SK-N-SH (cell line): Measurements from ENCODE around the gene ELOVL6. TPM values are rescaled to one million over a fixed set of nuclear protein-coding genes. Genes with fewer than 3 reads are reported as not detected.

ENCODE experiments used
- CTCF ChIA-PET: fragments of 300-600, 350-600 bp; formaldehyde crosslinking; extraction: SDS; loops from one replicate; lab custom pipeline; 2021; lab: Yijun Ruan, JAX
- POLR2A ChIA-PET: fragments of 350-600 bp; sonication (Branson Sonifier 250); formaldehyde crosslinking; extraction: SDS; loops from one replicate; lab custom pipeline; 2020; ENCODE audit warnings: antibody characterized with exemption, inconsistent platforms; lab: Yijun Ruan, JAX
- DNase-seq: peaks from one replicate; pipeline ENCODE4 v3.0.0; 2012
- H2AFZ ChIP-seq: fragments of 200-600 bp; sonication (generic); 2 replicates; pipeline ENCODE4 v1.8.1; 2016; ENCODE audit warnings: antibody characterized with exemption, mild to moderate bottlenecking, low read depth
- H3F3A ChIP-seq: fragments of 200-600 bp; sonication (generic); replicated peaks from 2 replicates; pipeline ENCODE3; 2016; ENCODE audit warnings: antibody characterized with exemption, mild to moderate bottlenecking; ENCODE audit not compliant: insufficient read depth
- H3K27ac ChIP-seq, 2 experiments: fragments of 200-500 bp in 1 of 2; fragments of 200-600 bp in 1 of 2; sonication (Bioruptor generic) in 1 of 2; sonication (generic), shearing (Covaris generic) in 1 of 2; 2 replicates each; pipeline versions ENCODE4 v1.5.1 to v1.6.1; 2014 to 2016; ENCODE audit warnings: low read depth in 2 of 2, inconsistent platforms in 1 of 2, low read length in 1 of 2, mild to moderate bottlenecking in 1 of 2, mixed read lengths in 1 of 2
- H3K27me3 ChIP-seq: fragments of 200-600 bp; sonication (generic), shearing (Covaris generic); 2 replicates; pipeline ENCODE4 v1.6.1; 2016; ENCODE audit warnings: mixed run types; ENCODE audit not compliant: insufficient read depth
- H3K36me3 ChIP-seq, 2 experiments: fragments of 200-500 bp in 1 of 2; fragments of 200-600 bp in 1 of 2; sonication (Bioruptor generic) in 1 of 2; sonication (generic) in 1 of 2; replicated peaks in 1 of 2; 2 replicates each; pipeline versions ENCODE3 to v1.5.1; 2014 to 2016; ENCODE audit warnings: low read length in 1 of 2, mild to moderate bottlenecking in 1 of 2; ENCODE audit not compliant: insufficient read depth in 2 of 2, control insufficient read depth in 1 of 2
- H3K4me1 ChIP-seq, 2 experiments: fragments of 200-500 bp in 1 of 2; fragments of 200-600 bp in 1 of 2; sonication (Bioruptor generic) in 1 of 2; sonication (generic), shearing (Covaris generic) in 1 of 2; 2 replicates each; pipeline versions ENCODE4 v1.5.1 to v1.6.1; 2014 to 2016; ENCODE audit warnings: low read depth in 1 of 2, low read length in 1 of 2, mixed run types in 1 of 2; ENCODE audit not compliant: insufficient read depth in 2 of 2, control insufficient read depth in 1 of 2
- H3K4me2 ChIP-seq: fragments of 200-600 bp; sonication (generic), shearing (Covaris generic); 2 replicates; pipeline ENCODE4 v1.6.1; 2017; ENCODE audit warnings: mixed run types
- H3K4me3 ChIP-seq, 2 experiments: fragments of 200-500 bp in 1 of 2; fragments of 200-600 bp in 1 of 2; sonication (Bioruptor generic) in 1 of 2; sonication (generic), shearing (Covaris generic) in 1 of 2; 2 replicates each; pipeline versions ENCODE4 v1.5.1 to v1.8.1; 2014 to 2016; ENCODE audit warnings: low read depth in 2 of 2, inconsistent platforms in 1 of 2, low read length in 1 of 2, mild to moderate bottlenecking in 1 of 2, mixed read lengths in 1 of 2, moderate library complexity in 1 of 2
- H3K79me2 ChIP-seq: fragments of 200-600 bp; sonication (generic); 2 replicates; pipeline ENCODE4 v1.8.1; 2017; ENCODE audit warnings: mild to moderate bottlenecking; ENCODE audit not compliant: insufficient read depth
- H3K9ac ChIP-seq: fragments of 200-600 bp; sonication (generic); 2 replicates; pipeline ENCODE4 v1.6.1; 2017; ENCODE audit warnings: mixed run types
- H3K9me2 ChIP-seq: fragments of 200-600 bp; sonication (generic); 2 replicates; pipeline ENCODE4 v1.6.1; 2017; ENCODE audit warnings: mixed run types
- H3K9me3 ChIP-seq: fragments of 200-600 bp; sonication (generic); 2 replicates; pipeline ENCODE4 v1.6.1; 2017; ENCODE audit warnings: mixed run types, mild to moderate bottlenecking, moderate library complexity
- H4K20me1 ChIP-seq: fragments of 200-600 bp; sonication (generic); 2 replicates; pipeline ENCODE4 v1.6.1; 2017; ENCODE audit warnings: mild to moderate bottlenecking, mixed run types; ENCODE audit not compliant: insufficient read depth
- CHD2 ChIP-seq: fragments of 150-350 bp; IDR thresholded peaks from 2 replicates; pipeline ENCODE4 v1.6.1; 2018; ENCODE audit warnings: low read length; ENCODE audit not compliant: partially characterized antibody
- ELF1 ChIP-seq: IDR thresholded peaks from 2 replicates; pipeline ENCODE4 v1.4.0; 2012
- EZH2phosphoT487 ChIP-seq: fragments of 200-600 bp; sonication (generic); IDR thresholded peaks from 2 replicates; pipeline ENCODE4 v1.6.1; 2017; ENCODE audit warnings: low read depth, mixed run types, mild to moderate bottlenecking, antibody characterized with exemption, moderate library complexity, borderline replicate concordance
- FOSL2 ChIP-seq: IDR thresholded peaks from 2 replicates; pipeline ENCODE4 v1.4.0; 2012; ENCODE audit warnings: low read depth, mild to moderate bottlenecking, moderate library complexity, borderline replicate concordance
- FOXJ3 ChIP-seq: sonication (generic); formaldehyde crosslinking; IDR thresholded peaks from 2 replicates; pipeline ENCODE4 v1.5.1; 2020; ENCODE audit warnings: mild to moderate bottlenecking, missing genetic modification reagents
- FOXM1 ChIP-seq: IDR thresholded peaks from 2 replicates; pipeline ENCODE4 v1.4.0; 2012; ENCODE audit warnings: low read depth, mild to moderate bottlenecking
- GABPA ChIP-seq: IDR thresholded peaks from 2 replicates; pipeline ENCODE4 v1.4.0; 2012; ENCODE audit warnings: low read depth, mild to moderate bottlenecking
- GATA2 ChIP-seq: sonication (generic); formaldehyde crosslinking; IDR thresholded peaks from 2 replicates; pipeline ENCODE4 v1.5.0; 2020; ENCODE audit warnings: mild to moderate bottlenecking, missing genetic modification reagents
- MAX ChIP-seq: IDR thresholded peaks from 2 replicates; pipeline ENCODE4 v1.4.0; 2012; ENCODE audit warnings: low read depth
- MXI1 ChIP-seq: IDR thresholded peaks from 2 replicates; pipeline ENCODE4 v1.6.1; 2012; ENCODE audit warnings: mild to moderate bottlenecking, low read depth, low read length, improper control_type of control experiment
- NFIC ChIP-seq: IDR thresholded peaks from 2 replicates; pipeline ENCODE4 v1.4.0; 2012; ENCODE audit warnings: borderline replicate concordance
- NRF1 ChIP-seq: IDR thresholded peaks from 2 replicates; pipeline ENCODE4 v1.6.1; 2012; ENCODE audit warnings: low read depth, mild to moderate bottlenecking, low read length
- PBX3 ChIP-seq: IDR thresholded peaks from 2 replicates; pipeline ENCODE4; 2012
- POLR2AphosphoS5 ChIP-seq: IDR thresholded peaks from 2 replicates; pipeline ENCODE4 v1.6.1; 2012; ENCODE audit warnings: low read depth, low read length
- RAD21 ChIP-seq: IDR thresholded peaks from 2 replicates; pipeline ENCODE4 v1.6.1; 2012; ENCODE audit warnings: mild to moderate bottlenecking, low read length
- RCOR1 ChIP-seq: fragments of 150-350 bp; IDR thresholded peaks from 2 replicates; pipeline ENCODE4 v1.6.1; 2017; ENCODE audit warnings: antibody characterized with exemption, low read length
- RFX5 ChIP-seq: IDR thresholded peaks from 2 replicates; pipeline ENCODE4 v1.6.1; 2012; ENCODE audit warnings: mild to moderate bottlenecking, improper control_type of control experiment, low read length
- RXRA ChIP-seq: IDR thresholded peaks from 2 replicates; pipeline ENCODE4 v1.4.0; 2012; ENCODE audit warnings: low read depth, mild to moderate bottlenecking, borderline replicate concordance
- TEAD4 ChIP-seq: IDR thresholded peaks from 2 replicates; pipeline ENCODE4 v1.4.0; 2012; ENCODE audit warnings: mild to moderate bottlenecking, borderline replicate concordance; ENCODE audit not compliant: insufficient read depth
- YY1 ChIP-seq: IDR thresholded peaks from 2 replicates; pipeline ENCODE4 v1.4.0; 2012; ENCODE audit warnings: low read depth, mild to moderate bottlenecking
- ZBTB33 ChIP-seq: IDR thresholded peaks from 2 replicates; pipeline ENCODE4 v1.4.0; 2012; ENCODE audit warnings: low read depth, borderline replicate concordance
- WGBS: methylation state at CpG from one replicate; pipeline ENCODE4 v1.1.6; 2017; ENCODE audit warnings: low lambda C conversion rate; 5-methylcytosine and 5-hydroxymethylcytosine counted together
- polyA plus RNA-seq, 3 experiments: library from polyadenylated mRNA; depleted of rRNA; stranded (reverse); fragments of >200 nt; gene quantifications; 2 replicates each; pipeline ENCODE4 v1.2.3, GENCODE V29; 2012
- TF ChIP-seq, protein P1 (sequence below): fragments of 150-350 bp; IDR thresholded peaks from 2 replicates; pipeline ENCODE4 v1.6.1; 2017; ENCODE audit warnings: antibody characterized with exemption, low read length, low read depth, borderline replicate concordance
- TF ChIP-seq, protein P2 (sequence below): fragments of 200-600 bp; sonication (generic); IDR thresholded peaks from 2 replicates; pipeline ENCODE4 v1.6.1; 2017; ENCODE audit warnings: antibody characterized with exemption, mild to moderate bottlenecking, moderate library complexity

The ELOVL6 gene
- polyA plus RNA-seq, 1 of the 3 experiments (the other 2 are of a cell fraction) = 9.0 TPM

GRCh38 chr4:110032603-110033002 is 165.8 kb downstream of the ELOVL6 start:
- Histone ChIP-seq H3K36me3 (no peaks in the 10 kb centered on the region), H3K27me3 (no peaks in the 10 kb centered on the region), H3K4me2 (no peak overlapping the region), H3K4me3 (no peak overlapping the region), H2AFZ (no peak overlapping the region), H3K9me3 (no peaks in the 10 kb centered on the region), H3K4me1 (no peaks in the 10 kb centered on the region; a peak in 1 of 4 replicates), H3K79me2 (no peaks in the 10 kb centered on the region), H3F3A (no peaks in the 10 kb centered on the region), H3K9me2 (no peaks in the 10 kb centered on the region), H3K9ac (no peak overlapping the region), H4K20me1 (no peaks in the 10 kb centered on the region), H3K27ac (no peak overlapping the region)
- TF ChIP-seq RXRA (no peak), FOXJ3 (CRISPR knock-in tag) (no peak), ELF1 (no peak), RAD21 (no peak), MAX (no peak), PBX3 (no peak), FOSL2 (no peak)
- TF ChIP-seq, protein P1, sequence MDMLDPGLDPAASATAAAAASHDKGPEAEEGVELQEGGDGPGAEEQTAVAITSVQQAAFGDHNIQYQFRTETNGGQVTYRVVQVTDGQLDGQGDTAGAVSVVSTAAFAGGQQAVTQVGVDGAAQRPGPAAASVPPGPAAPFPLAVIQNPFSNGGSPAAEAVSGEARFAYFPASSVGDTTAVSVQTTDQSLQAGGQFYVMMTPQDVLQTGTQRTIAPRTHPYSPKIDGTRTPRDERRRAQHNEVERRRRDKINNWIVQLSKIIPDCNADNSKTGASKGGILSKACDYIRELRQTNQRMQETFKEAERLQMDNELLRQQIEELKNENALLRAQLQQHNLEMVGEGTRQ = no peak
- CTCF ChIA-PET = interaction anchor here (0.6 to 1.5 kb wide), 2 partner anchors 27 to 929 kb away, joined by 3 read pairs; no protein-coding TSS in a partner anchor
- POLR2A ChIA-PET = no interaction called here
- 81% methylated on average over 7 of the region's 7 CpGs for WGBS
- no peak for DNase-seq

- Histone ChIP-seq H3K27me3 (no peaks in the 10 kb centered on the region; the same call in 1 of the 2 replicates), H3F3A (no peaks in the 10 kb centered on the region), H3K36me3 (no peaks in the 10 kb centered on the region), H3K9ac (no peak overlapping the region), H3K4me2 (no peak overlapping the region), H3K9me2 (no peaks in the 10 kb centered on the region), H3K27ac (no peak overlapping the region), H3K79me2 (no peaks in the 10 kb centered on the region), H4K20me1 (no peaks in the 10 kb centered on the region), H3K9me3 (no peaks in the 10 kb centered on the region), H2AFZ (no peak overlapping the region), H3K4me1 (no peaks in the 10 kb centered on the region), H3K4me3 (no peak overlapping the region)
- no peak for DNase-seq
- WGBS = 49% methylated on average over 3 of the region's 3 CpGs
- ChIA-PET CTCF (interaction anchor here (0.7 kb wide), 1 partner anchor 199 kb away, joined by 3 read pairs; no protein-coding TSS in a partner anchor), POLR2A (no interaction called here)
- TF ChIP-seq ZBTB33 = no peak
- TF ChIP-seq MAX = no peak
- TF ChIP-seq MXI1 = no peak
- TF ChIP-seq FOXJ3 (CRISPR knock-in tag) = no peak
- TF ChIP-seq YY1 = no peak
- TF ChIP-seq EZH2phosphoT487 = no peak
- no peak for TF ChIP-seq TEAD4
- TF ChIP-seq CHD2 = no peak
- TF ChIP-seq GABPA = no peak
- no peak for TF ChIP-seq RAD21
- no peak for TF ChIP-seq FOXM1
- no peak for TF ChIP-seq GATA2 (CRISPR knock-in tag)
- TF ChIP-seq RFX5 = no peak
- TF ChIP-seq RCOR1 = no peak
- TF ChIP-seq, protein P2, sequence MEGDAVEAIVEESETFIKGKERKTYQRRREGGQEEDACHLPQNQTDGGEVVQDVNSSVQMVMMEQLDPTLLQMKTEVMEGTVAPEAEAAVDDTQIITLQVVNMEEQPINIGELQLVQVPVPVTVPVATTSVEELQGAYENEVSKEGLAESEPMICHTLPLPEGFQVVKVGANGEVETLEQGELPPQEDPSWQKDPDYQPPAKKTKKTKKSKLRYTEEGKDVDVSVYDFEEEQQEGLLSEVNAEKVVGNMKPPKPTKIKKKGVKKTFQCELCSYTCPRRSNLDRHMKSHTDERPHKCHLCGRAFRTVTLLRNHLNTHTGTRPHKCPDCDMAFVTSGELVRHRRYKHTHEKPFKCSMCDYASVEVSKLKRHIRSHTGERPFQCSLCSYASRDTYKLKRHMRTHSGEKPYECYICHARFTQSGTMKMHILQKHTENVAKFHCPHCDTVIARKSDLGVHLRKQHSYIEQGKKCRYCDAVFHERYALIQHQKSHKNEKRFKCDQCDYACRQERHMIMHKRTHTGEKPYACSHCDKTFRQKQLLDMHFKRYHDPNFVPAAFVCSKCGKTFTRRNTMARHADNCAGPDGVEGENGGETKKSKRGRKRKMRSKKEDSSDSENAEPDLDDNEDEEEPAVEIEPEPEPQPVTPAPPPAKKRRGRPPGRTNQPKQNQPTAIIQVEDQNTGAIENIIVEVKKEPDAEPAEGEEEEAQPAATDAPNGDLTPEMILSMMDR = no peak
- no peak for TF ChIP-seq NRF1
- no peak for TF ChIP-seq POLR2AphosphoS5
- TF ChIP-seq RXRA = no peak
- TF ChIP-seq NFIC = no peak
Measured at GRCh38 chr4:110025718-110026117, 172.7 kb downstream of the ELOVL6 start.
